Measurements from ENCODE around the gene IPP. TPM values are rescaled to one million over a fixed set of nuclear protein-coding genes. Genes with fewer than 3 reads are reported as not detected.
A peak's percentile ranks its signal among the peaks of the same experiment; 100 is the strongest.
"Not testable (repeated sequence)": the region's sequence is repeated elsewhere in the genome, so short reads cannot be mapped to it uniquely, and the experiment has no call there.

IPP gene
- total and polyA plus RNA-seq, 2 of the 4 experiments (the other 2 are of a cell fraction) = 4.6 to 10.6 TPM

DNA sequence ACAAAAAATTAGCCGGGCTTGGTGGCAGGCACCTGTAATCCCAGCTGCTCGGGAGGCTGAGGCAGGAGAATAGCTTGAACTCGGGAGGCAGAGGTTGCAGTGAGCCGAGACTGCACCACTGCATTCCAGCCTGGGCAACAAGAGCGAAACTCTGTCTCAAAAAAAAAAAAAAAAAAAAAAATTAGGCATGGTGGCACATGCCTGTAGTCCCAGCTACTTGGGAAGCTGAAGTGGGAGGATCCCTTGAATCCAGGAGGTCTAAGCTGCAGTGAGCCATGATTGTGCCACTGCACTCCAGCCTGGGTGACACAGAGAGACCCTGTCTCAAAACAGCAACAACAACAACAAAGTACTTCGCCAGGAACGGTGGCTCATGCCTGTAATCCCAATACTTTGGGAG lies 73.9 kb downstream of the IPP start:
- H3K23ac ChIP-seq (ENCODE audit: low read depth, low read length); in situ Hi-C loops (cut with MboI; ENCODE audit: low sequenced_read_pairs); H3K4me1 ChIP-seq (ENCODE audit: control insufficient read depth, insufficient read depth, low read length); H3K36me3 ChIP-seq (ENCODE audit: control insufficient read depth, insufficient read depth, low read length); dilution Hi-C loops (cut with HindIII; ENCODE audit: low sequenced_read_pairs, unreplicated experiment); H2BK20ac ChIP-seq (ENCODE audit: low read depth, low read length); BruUV-seq (replicated peaks); H3K56ac ChIP-seq (ENCODE audit: extremely low read depth, insufficient read depth, low read length); H2AK9ac ChIP-seq (replicated peaks; ENCODE audit: low read depth, low read length, poor library complexity); H4K91ac ChIP-seq (ENCODE audit: insufficient read depth, low read depth, low read length); H2BK15ac ChIP-seq (ENCODE audit: low read depth, low read length); DNase-seq; H3K27ac ChIP-seq (ENCODE audit: insufficient read depth, low read length); POLR2A ChIA-PET (ENCODE audit: unreplicated experiment); H3K9me3 ChIP-seq (ENCODE audit: control insufficient read depth, insufficient read depth, low read length); H4K8ac ChIP-seq (ENCODE audit: low read depth in 2 of 2, low read length in 2 of 2); H2BK120ac ChIP-seq (ENCODE audit: low read depth, low read length); H3K4me2 ChIP-seq (ENCODE audit: low read depth, low read length); intact Hi-C loops (cut with micrococcal nuclease); H3K4me3 ChIP-seq (ENCODE audit: insufficient read depth, low read depth, low read length); H4K5ac ChIP-seq (ENCODE audit: low read depth, low read length); H3K9ac ChIP-seq (ENCODE audit: low read depth, low read length); H3K14ac ChIP-seq (replicated peaks; ENCODE audit: low read depth, low read length); H3K4ac ChIP-seq (ENCODE audit: low read depth, low read length); ATAC-seq (ENCODE audit: low read depth); H2BK5ac ChIP-seq (ENCODE audit: low read depth, low read length, poor library complexity, severe bottlenecking); H2AFZ ChIP-seq (replicated peaks; ENCODE audit: low read length, poor library complexity); H3K27me3 ChIP-seq (ENCODE audit: control insufficient read depth, insufficient read depth, low read length); H3K18ac ChIP-seq (ENCODE audit: low read depth, low read length): not testable (repeated sequence)
- CTCF ChIA-PET = interaction anchor here (0.7 kb wide), 1 partner anchor 9 kb away, joined by 3 read pairs; no protein-coding TSS in a partner anchor
- peaks cover 85% of the 10 kb centered on the region for H4K20me1 ChIP-seq (ENCODE audit: insufficient read depth, low read length)
- 0 out of 2 replicates have a peak overlapping the region, but pooled peaks have one; percentile 24 for H2AK5ac ChIP-seq (ENCODE audit: low read depth, low read length)
- H3K9me1 ChIP-seq (ENCODE audit: insufficient read depth, low read length) = peaks cover 28% of the 10 kb centered on the region
- H3K79me1 ChIP-seq (ENCODE audit: low read depth in 1 of 2, low read length in 2 of 2) = peaks cover 17 to 75% of the 10 kb centered on the region in 2 experiments
- no CpG with 5 or more reads among the region's 7 CpGs for WGBS, 2 experiments (ENCODE audit: extremely low coverage in 2 of 2, insufficient read length in 1 of 2)
